Measurements from ENCODE around the gene MTFP1.

MTFP1 gene

DNA sequence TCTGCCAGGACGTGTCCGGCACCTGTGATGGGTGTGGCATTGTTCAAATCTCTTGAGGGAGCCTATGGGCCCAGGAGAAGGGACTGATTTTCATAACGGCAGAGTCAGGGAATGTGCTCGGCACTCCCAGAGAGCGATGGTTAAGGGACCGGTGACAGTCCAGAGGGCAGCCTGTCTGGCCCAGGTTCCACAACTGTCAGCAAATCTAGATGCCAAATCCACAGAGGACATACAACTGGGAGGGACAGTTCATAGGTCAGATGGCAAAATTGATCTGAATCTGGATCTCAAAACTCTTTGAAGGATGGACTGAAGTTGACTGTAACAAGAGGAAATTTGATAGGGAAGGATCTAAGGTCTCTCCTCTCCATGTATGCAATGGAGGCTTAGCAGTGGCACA, 21.3 kb upstream of the MTFP1 start:
- Histone ChIP-seq H3K9ac (ENCODE audit: low read depth, low read length) (no peak overlapping the region), H3K27ac (ENCODE audit: low read depth, low read length) (no peak overlapping the region), H3K4me1 (ENCODE audit: insufficient read depth, low read length) (peaks cover 9% of the 10 kb centered on the region; the same call in 1 of the 2 replicates), H3K27me3 (ENCODE audit: insufficient read depth, low read length) (no peaks in the 10 kb centered on the region), H3K36me3 (ENCODE audit: insufficient read depth, low read length) (peaks cover 19% of the 10 kb centered on the region), H3K9me3 (ENCODE audit: insufficient read depth, low read depth, low read length) (no peaks in the 10 kb centered on the region), H3K4me3 (ENCODE audit: low read length) (no peak overlapping the region)
- 87% methylated on average over 6 of the region's 6 CpGs for WGBS

DNA sequence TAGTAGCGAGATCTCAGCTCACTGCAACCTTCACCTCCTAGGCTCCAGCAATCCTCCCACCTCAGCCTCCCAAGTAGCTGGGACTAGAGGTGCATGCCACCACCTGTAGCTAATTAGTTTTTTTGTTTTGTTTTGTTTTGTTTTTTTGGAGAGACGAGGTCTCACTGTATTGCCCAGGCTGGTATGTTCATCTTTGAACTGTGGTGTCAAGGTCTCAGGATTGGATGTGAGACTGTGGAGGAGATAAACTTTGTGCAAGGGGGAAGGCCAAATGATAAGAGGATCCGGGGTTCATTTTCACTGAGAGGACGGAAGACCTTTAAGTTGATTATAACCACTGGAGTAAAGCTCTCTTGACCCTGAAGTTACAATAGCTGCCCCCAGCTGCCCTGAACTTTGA, 19.8 kb upstream of the MTFP1 start:
- H3K4me3 ChIP-seq (ENCODE audit: low read length) = no peak overlapping the region
- H3K9me3 ChIP-seq (ENCODE audit: insufficient read depth, low read depth, low read length) = no peaks in the 10 kb centered on the region
- no peak overlapping the region for H3K27ac ChIP-seq (ENCODE audit: low read depth, low read length)
- peaks cover 9% of the 10 kb centered on the region; the same call in 1 of the 2 replicates for H3K4me1 ChIP-seq (ENCODE audit: insufficient read depth, low read length)
- WGBS = 95% methylated on average over 4 of the region's 4 CpGs
- peaks cover 26% of the 10 kb centered on the region for H3K36me3 ChIP-seq (ENCODE audit: insufficient read depth, low read length)
- no peaks in the 10 kb centered on the region for H3K27me3 ChIP-seq (ENCODE audit: insufficient read depth, low read length)
- H3K9ac ChIP-seq (ENCODE audit: low read depth, low read length) = no peak overlapping the region

DNA sequence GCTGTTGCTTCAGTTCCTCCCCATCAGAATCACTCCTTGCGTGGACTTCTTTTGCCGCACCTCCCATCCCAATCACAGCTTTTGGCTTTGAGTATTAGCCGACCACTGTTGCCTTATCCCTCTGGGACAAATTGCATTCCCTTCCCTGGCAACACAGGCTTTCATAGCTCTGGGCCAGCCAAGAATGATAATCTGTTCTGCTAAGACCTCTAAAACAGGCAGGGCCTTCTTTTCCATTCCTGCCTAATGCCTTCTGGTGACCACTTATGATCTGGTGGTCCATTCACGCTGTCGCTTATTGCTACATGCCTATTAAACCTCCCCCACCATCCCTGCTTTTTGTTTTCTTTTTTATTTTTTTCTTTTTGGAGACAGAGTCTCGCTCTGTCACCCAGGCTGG, 19.2 kb upstream of the MTFP1 start:
- H3K9ac ChIP-seq (ENCODE audit: low read depth, low read length) = no peak overlapping the region
- no peak overlapping the region for H3K27ac ChIP-seq (ENCODE audit: low read depth, low read length)
- H3K4me1 ChIP-seq (ENCODE audit: insufficient read depth, low read length) = peaks cover 9% of the 10 kb centered on the region; the same call in 1 of the 2 replicates
- 94% methylated on average over 6 of the region's 6 CpGs for WGBS
- H3K9me3 ChIP-seq (ENCODE audit: insufficient read depth, low read depth, low read length) = no peaks in the 10 kb centered on the region
- H3K4me3 ChIP-seq (ENCODE audit: low read length) = no peak overlapping the region
- H3K36me3 ChIP-seq (ENCODE audit: insufficient read depth, low read length) = peaks cover 29% of the 10 kb centered on the region
- no peaks in the 10 kb centered on the region for H3K27me3 ChIP-seq (ENCODE audit: insufficient read depth, low read length)

DNA sequence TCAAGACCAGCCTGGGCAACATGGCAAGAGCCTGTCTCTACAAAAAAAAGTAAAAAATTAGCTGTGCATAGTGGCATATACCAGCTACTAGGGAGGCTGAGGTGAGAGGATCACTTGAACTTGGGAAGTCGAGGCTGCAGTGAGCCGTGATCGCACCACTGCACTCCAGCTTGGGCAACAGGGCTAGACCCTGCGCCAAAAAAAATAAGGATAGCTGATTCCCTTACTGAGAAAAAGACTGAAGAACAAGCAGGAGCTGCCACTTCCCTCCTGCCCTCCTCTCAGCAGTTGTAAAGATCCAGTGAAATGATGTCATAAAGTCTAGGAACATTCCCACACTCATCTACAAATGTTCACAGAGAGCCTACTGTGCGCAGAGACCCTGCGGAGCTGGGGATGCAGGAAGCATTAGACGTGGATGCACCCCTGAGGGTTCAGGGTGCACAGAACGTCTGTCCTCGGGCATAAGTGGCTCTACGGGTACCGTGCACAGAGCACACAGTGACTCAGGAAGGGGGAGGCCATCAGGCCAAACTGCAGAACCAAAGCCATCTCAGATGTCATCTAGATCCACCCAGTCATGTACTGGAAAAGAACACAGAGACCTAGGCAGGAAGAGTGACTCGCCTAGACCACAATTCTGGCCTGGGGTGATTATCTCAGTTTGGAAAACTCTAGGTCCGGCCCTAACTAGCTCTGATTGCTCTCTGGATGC, 17.0 kb upstream of the MTFP1 start:
- H3K4me1 ChIP-seq (ENCODE audit: insufficient read depth, low read length) = no peaks in the 10 kb centered on the region
- no peaks in the 10 kb centered on the region for H3K9me3 ChIP-seq (ENCODE audit: insufficient read depth, low read depth, low read length)
- peaks cover 42% of the 10 kb centered on the region for H3K36me3 ChIP-seq (ENCODE audit: insufficient read depth, low read length)
- no peaks in the 10 kb centered on the region for H3K27me3 ChIP-seq (ENCODE audit: insufficient read depth, low read length)
- H3K9ac ChIP-seq (ENCODE audit: low read depth, low read length) = no peak overlapping the region
- H3K27ac ChIP-seq (ENCODE audit: low read depth, low read length) = no peak overlapping the region
- WGBS = 90% methylated on average over 13 of the region's 13 CpGs
- H3K4me3 ChIP-seq (ENCODE audit: low read length) = no peak overlapping the region

GRCh38 chr22:30411780-30412179, 13.8 kb upstream of the MTFP1 start:
- H3K4me1 ChIP-seq (ENCODE audit: insufficient read depth, low read length) = no peaks in the 10 kb centered on the region
- H3K27ac ChIP-seq (ENCODE audit: low read depth, low read length) = no peak overlapping the region
- H3K9me3 ChIP-seq (ENCODE audit: insufficient read depth, low read depth, low read length) = no peaks in the 10 kb centered on the region
- no peaks in the 10 kb centered on the region for H3K27me3 ChIP-seq (ENCODE audit: insufficient read depth, low read length)
- 86% methylated on average over 3 of the region's 3 CpGs for WGBS
- H3K36me3 ChIP-seq (ENCODE audit: insufficient read depth, low read length) = peaks cover 66% of the 10 kb centered on the region
- H3K9ac ChIP-seq (ENCODE audit: low read depth, low read length) = no peak overlapping the region
- H3K4me3 ChIP-seq (ENCODE audit: low read length) = no peak overlapping the region

GRCh38 chr22:30413001-30413400, 12.6 kb upstream of the MTFP1 start:
- H3K9ac ChIP-seq (ENCODE audit: low read depth, low read length) = no peak overlapping the region
- no peaks in the 10 kb centered on the region for H3K27me3 ChIP-seq (ENCODE audit: insufficient read depth, low read length)
- 86% methylated on average over 4 of the region's 4 CpGs for WGBS
- no peaks in the 10 kb centered on the region for H3K9me3 ChIP-seq (ENCODE audit: insufficient read depth, low read depth, low read length)
- H3K4me3 ChIP-seq (ENCODE audit: low read length) = no peak overlapping the region
- H3K36me3 ChIP-seq (ENCODE audit: insufficient read depth, low read length) = peaks cover 70% of the 10 kb centered on the region
- H3K4me1 ChIP-seq (ENCODE audit: insufficient read depth, low read length) = no peaks in the 10 kb centered on the region
- H3K27ac ChIP-seq (ENCODE audit: low read depth, low read length) = no peak overlapping the region

- Histone ChIP-seq H3K9ac (ENCODE audit: low read depth, low read length) (no peak overlapping the region), H3K36me3 (ENCODE audit: insufficient read depth, low read length) (peaks cover 70% of the 10 kb centered on the region), H3K4me3 (ENCODE audit: low read length) (no peak overlapping the region), H3K4me1 (ENCODE audit: insufficient read depth, low read length) (no peaks in the 10 kb centered on the region), H3K27me3 (ENCODE audit: insufficient read depth, low read length) (no peaks in the 10 kb centered on the region), H3K9me3 (ENCODE audit: insufficient read depth, low read depth, low read length) (no peaks in the 10 kb centered on the region), H3K27ac (ENCODE audit: low read depth, low read length) (no peak overlapping the region)
- WGBS = 93% methylated on average over 5 of the region's 5 CpGs
These were observed 11.6 kb upstream of the MTFP1 start for GRCh38 chr22:30413745-30414524.

DNA sequence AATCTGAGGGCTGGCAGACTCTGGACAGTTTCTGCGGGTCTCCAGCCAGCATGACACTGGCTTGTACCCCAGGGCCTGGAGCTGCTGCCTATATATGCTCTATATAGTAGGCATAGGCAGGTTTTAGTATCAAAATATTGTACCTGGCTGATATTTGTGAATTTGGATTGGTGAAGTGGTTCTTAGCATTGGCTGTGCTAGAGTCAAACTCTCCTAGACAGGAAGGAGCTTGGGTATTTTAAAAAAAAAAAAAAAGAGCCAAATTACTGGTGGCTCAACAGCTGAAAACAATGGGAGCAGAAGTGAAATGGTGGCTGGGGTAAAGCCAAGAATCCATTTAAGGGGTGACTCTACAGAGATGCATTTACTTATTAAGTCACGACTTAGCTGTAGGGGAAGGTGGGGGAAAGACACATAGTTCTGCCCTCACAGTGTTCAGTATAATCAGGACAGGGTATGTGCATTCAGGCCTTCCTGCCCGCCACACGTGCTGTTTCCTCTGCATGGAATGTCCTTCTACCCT, 11.0 kb upstream of the MTFP1 start:
- Histone ChIP-seq H3K9me3 (ENCODE audit: insufficient read depth, low read depth, low read length) (no peaks in the 10 kb centered on the region), H3K27ac (ENCODE audit: low read depth, low read length) (no peak overlapping the region), H3K27me3 (ENCODE audit: insufficient read depth, low read length) (no peaks in the 10 kb centered on the region), H3K4me3 (ENCODE audit: low read length) (no peak overlapping the region), H3K4me1 (ENCODE audit: insufficient read depth, low read length) (no peaks in the 10 kb centered on the region), H3K9ac (ENCODE audit: low read depth, low read length) (no peak overlapping the region), H3K36me3 (ENCODE audit: insufficient read depth, low read length) (peaks cover 69% of the 10 kb centered on the region)
- WGBS = 92% methylated on average over 4 of the region's 4 CpGs

DNA sequence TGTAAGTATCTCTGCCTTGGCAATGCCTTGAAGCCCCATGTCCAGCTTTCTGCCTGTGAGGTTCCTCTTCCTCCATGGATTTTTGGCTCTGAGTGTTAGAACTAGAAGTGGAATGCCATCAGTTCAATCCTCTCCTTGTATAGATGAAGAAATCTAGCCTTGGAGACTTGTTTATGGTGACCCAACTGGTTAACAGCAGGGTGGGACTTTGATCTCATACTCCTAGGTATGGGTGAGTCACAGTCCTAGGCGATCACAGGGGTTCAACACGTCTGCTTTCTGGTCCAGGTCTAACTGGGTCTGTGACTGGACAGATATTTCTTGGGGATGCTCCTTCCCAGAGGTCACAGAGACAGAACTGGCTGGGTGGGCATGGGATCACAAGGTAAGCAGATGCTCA, 9.2 kb upstream of the MTFP1 start:
- Histone ChIP-seq H3K9me3 (ENCODE audit: insufficient read depth, low read depth, low read length) (no peaks in the 10 kb centered on the region), H3K27ac (ENCODE audit: low read depth, low read length) (no peak overlapping the region), H3K27me3 (ENCODE audit: insufficient read depth, low read length) (no peaks in the 10 kb centered on the region), H3K9ac (ENCODE audit: low read depth, low read length) (no peak overlapping the region), H3K4me1 (ENCODE audit: insufficient read depth, low read length) (peaks cover 6% of the 10 kb centered on the region; the same call in 1 of the 2 replicates), H3K36me3 (ENCODE audit: insufficient read depth, low read length) (peaks cover 75% of the 10 kb centered on the region), H3K4me3 (ENCODE audit: low read length) (no peak overlapping the region)
- WGBS = 94% methylated on average over 2 of the region's 2 CpGs

GRCh38 chr22:30416837-30417236, 8.7 kb upstream of the MTFP1 start:
- WGBS = 100% methylated on average over 1 of the region's 1 CpG
- Histone ChIP-seq H3K9me3 (ENCODE audit: insufficient read depth, low read depth, low read length) (no peaks in the 10 kb centered on the region), H3K9ac (ENCODE audit: low read depth, low read length) (no peak overlapping the region), H3K36me3 (ENCODE audit: insufficient read depth, low read length) (peaks cover 73% of the 10 kb centered on the region), H3K27ac (ENCODE audit: low read depth, low read length) (no peak overlapping the region), H3K4me3 (ENCODE audit: low read length) (no peak overlapping the region), H3K4me1 (ENCODE audit: insufficient read depth, low read length) (peaks cover 10% of the 10 kb centered on the region; the same call in 1 of the 2 replicates), H3K27me3 (ENCODE audit: insufficient read depth, low read length) (no peaks in the 10 kb centered on the region)

GRCh38 chr22:30420347-30421125, 5.0 kb upstream of the MTFP1 start:
- Histone ChIP-seq H3K27ac (ENCODE audit: low read depth, low read length) (no peak overlapping the region), H3K9me3 (ENCODE audit: insufficient read depth, low read depth, low read length) (no peaks in the 10 kb centered on the region), H3K4me3 (ENCODE audit: low read length) (no peak overlapping the region), H3K27me3 (ENCODE audit: insufficient read depth, low read length) (no peaks in the 10 kb centered on the region), H3K9ac (ENCODE audit: low read depth, low read length) (no peak overlapping the region), H3K4me1 (ENCODE audit: insufficient read depth, low read length) (peaks cover 26% of the 10 kb centered on the region; the same call in 1 of the 2 replicates), H3K36me3 (ENCODE audit: insufficient read depth, low read length) (peaks cover 50% of the 10 kb centered on the region)
- 92% methylated on average over 5 of the region's 6 CpGs for WGBS
